BLaER1 treated with 17β-estradiol and CSF1 and Interleukin-3, amounts not matched to agents 10 nM and 100 nM (cell line): ENCODE data around the gene IFIT5.
A peak's percentile ranks its signal among the peaks of the same experiment; 100 is the strongest.
"Not testable (repeated sequence)": the region's sequence is repeated elsewhere in the genome, so short reads cannot be mapped to it uniquely, and the experiment has no call there.

Experiments
- H3K27ac ChIP-seq, 11 experiments: shearing (Covaris generic); formaldehyde crosslinking; 2 replicates each; pipeline ENCODE4 v1.8.1; 2022
- H3K27me3 ChIP-seq, 11 experiments: shearing (Covaris generic); formaldehyde crosslinking; 2 replicates each; pipeline ENCODE4 v1.8.1; 2022
- H3K36me3 ChIP-seq, 11 experiments: shearing (Covaris generic); formaldehyde crosslinking; 2 replicates each; pipeline ENCODE4 v1.8.1; 2022
- H3K4me1 ChIP-seq, 10 experiments: shearing (Covaris generic); formaldehyde crosslinking; 2 replicates each; pipeline ENCODE4 v1.8.1; 2022
- H3K4me2 ChIP-seq, 11 experiments: shearing (Covaris generic); formaldehyde crosslinking; 2 replicates each; pipeline ENCODE4 v1.8.1; 2022
- H3K4me3 ChIP-seq, 10 experiments: shearing (Covaris generic); formaldehyde crosslinking; 2 replicates each; pipeline ENCODE4 v1.8.1; 2022
- H3K9ac ChIP-seq, 11 experiments: shearing (Covaris generic); formaldehyde crosslinking; 2 replicates each; pipeline ENCODE4 v1.8.1; 2022
- H3K9me3 ChIP-seq, 11 experiments: shearing (Covaris generic); formaldehyde crosslinking; replicated peaks in 1 of 11; 2 replicates each; pipeline ENCODE4 v1.8.1; 2022
- H4K20me1 ChIP-seq, 11 experiments: shearing (Covaris generic); formaldehyde crosslinking; 2 replicates each; pipeline ENCODE4 v1.8.1; 2022
- Cebpa-rat ChIP-seq, 11 experiments: shearing (Covaris generic); IDR thresholded peaks; 2 replicates each; pipeline ENCODE4 v1.8.1; 2022

The IFIT5 gene

DNA sequence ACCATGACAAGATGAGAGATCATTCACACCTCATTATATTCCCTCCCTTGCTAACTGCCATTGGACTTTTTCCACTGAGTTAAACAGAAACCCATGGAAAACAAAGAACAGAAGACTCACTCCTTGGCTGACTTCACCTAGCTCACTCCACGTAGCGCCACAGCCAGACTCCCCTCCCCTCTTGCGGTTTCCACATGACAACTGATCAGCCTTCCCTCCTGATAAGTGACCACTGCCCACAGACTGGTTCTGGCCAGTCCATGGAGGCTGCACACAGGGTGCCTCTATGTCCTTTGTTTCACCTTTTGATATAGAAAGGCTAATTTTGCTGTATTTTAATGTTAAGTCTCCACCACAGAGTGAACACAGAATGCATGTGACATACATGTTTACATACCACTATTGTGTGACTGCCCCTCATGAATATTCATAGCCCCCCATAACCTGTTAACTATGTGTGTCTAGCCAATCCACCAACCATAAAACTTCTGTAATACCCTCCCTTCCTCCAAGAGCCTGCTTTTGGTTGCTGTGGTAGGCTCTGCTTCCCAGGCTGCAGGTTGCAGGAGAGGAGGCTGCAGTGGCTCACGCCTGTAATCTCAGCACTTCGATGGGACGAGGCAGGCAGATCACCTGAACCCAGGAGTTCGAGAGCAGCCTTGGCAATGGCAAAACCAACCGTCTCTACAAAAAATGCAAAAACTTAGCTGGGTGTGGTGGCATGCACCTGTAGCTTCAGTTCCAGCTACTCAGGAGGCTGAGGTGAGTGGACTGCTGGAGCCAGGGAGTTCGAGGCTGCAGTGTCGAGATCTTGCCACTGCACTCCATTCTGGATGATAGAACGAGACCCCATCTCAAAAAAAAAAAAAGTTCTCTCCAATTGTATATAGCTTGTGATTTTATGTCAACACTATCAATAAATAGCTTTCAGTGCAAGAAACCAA is 10.0 kb upstream of the IFIT5 start:
- TF ChIP-seq Cebpa-rat (IDR thresholded peaks at IDR 0.05) = no peak
- Histone ChIP-seq H3K4me2 (no peak overlapping the region), H3K4me1 (no peaks in the 10 kb centered on the region), H3K9ac (no peak overlapping the region), H3K9me3 (peaks cover 0 to 15% (median 8%) of the 10 kb centered on the region in 11 experiments; a peak in 7 of 22 replicates), H3K4me3 (no peak overlapping the region), H3K36me3 (peaks cover 0 to 38% (median 16%) of the 10 kb centered on the region in 11 experiments; a peak in 14 of 22 replicates), H3K27ac (no peak overlapping the region), H3K27me3 (no peaks in the 10 kb centered on the region), H4K20me1 (no peaks in the 10 kb centered on the region)

DNA sequence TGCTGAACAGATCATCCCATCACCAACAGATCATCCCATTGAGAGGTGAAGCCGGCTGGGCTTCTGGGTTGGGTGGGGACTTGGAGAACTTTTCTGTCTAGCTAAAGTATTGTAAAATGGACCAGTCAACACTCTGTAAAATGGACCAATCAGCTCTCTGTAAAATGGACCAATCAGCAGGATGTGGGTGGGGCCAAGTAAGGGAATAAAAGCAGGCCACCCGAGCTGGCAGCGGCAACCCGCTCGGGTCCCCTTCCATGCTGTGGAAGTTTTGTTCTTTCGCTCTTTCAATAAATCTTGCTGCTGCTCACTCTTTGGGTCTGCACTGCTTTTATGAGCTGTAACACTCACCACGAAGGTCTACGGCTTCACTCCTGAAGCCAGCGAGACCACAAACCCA is 8.2 kb upstream of the IFIT5 start:
- H3K27me3 ChIP-seq, H3K4me3 ChIP-seq, H3K9ac ChIP-seq, H3K27ac ChIP-seq, H4K20me1 ChIP-seq, H3K4me2 ChIP-seq: not testable (repeated sequence)
- Histone ChIP-seq H3K4me1 (peaks cover 0 to 14% (median 0%) of the 10 kb centered on the region in 10 experiments; a peak in 5 of 20 replicates), H3K36me3 (peaks cover 0 to 38% (median 16%) of the 10 kb centered on the region in 11 experiments; a peak in 14 of 22 replicates), H3K9me3 (peaks cover 0 to 15% (median 8%) of the 10 kb centered on the region in 11 experiments; a peak in 9 of 22 replicates)

DNA sequence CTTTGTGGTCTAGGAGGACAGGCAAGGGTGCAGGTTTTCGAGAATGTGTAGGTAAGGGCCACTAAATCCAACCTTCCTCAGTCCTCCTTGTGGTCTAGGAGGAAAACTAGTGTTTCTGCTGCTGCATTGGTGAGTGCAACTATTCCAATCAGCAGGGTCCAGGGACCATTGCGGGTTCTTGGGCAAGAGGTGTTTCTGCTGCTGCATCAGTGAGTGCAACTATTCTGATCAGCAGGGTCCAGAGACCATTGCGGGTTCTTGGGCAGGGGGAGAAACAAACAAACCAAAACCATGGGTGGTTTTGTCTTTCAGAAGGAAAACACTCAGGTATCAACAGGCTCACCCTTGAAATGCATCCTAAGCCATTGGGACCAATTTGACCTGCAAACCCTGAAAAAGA is 6.6 kb upstream of the IFIT5 start:
- not testable (repeated sequence) for H3K27ac ChIP-seq, H4K20me1 ChIP-seq, H3K27me3 ChIP-seq, H3K4me2 ChIP-seq, H3K9ac ChIP-seq, H3K4me3 ChIP-seq
- Histone ChIP-seq H3K4me1 (peaks cover 0 to 23% (median 2%) of the 10 kb centered on the region in 10 experiments; a peak in 11 of 20 replicates), H3K36me3 (peaks cover 0 to 30% (median 9%) of the 10 kb centered on the region in 11 experiments; a peak in 14 of 22 replicates), H3K9me3 (peaks cover 9 to 28% (median 21%) of the 10 kb centered on the region in 11 experiments)

DNA sequence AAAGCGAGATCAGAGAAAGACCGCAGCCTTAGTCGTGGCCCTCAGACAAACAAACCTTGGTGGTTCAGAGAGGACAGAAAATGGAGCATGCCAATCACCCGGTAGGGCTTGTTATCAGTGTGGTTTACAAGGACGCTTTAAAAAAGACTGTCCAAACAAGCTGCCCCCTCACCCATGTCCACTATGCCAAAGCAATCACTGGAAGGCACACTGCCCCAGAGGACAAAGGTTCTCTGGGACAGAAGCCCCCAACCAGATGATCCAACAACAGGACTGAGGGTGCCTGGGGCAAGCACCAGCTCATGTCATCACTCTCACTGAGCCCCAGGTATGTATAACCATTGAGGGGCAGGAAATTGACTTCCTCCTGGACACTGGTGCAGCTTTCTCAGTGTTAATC is 5.1 kb upstream of the IFIT5 start:
- peaks cover 9 to 35% (median 14%) of the 10 kb centered on the region in 10 experiments for H3K4me1 ChIP-seq
- not testable (repeated sequence) for H3K27ac ChIP-seq, H3K4me3 ChIP-seq, H4K20me1 ChIP-seq, H3K4me2 ChIP-seq, H3K9ac ChIP-seq, H3K27me3 ChIP-seq
- peaks cover 0 to 16% (median 0%) of the 10 kb centered on the region in 11 experiments; a peak in 9 of 22 replicates for H3K36me3 ChIP-seq
- peaks cover 9 to 28% (median 21%) of the 10 kb centered on the region in 11 experiments for H3K9me3 ChIP-seq

DNA sequence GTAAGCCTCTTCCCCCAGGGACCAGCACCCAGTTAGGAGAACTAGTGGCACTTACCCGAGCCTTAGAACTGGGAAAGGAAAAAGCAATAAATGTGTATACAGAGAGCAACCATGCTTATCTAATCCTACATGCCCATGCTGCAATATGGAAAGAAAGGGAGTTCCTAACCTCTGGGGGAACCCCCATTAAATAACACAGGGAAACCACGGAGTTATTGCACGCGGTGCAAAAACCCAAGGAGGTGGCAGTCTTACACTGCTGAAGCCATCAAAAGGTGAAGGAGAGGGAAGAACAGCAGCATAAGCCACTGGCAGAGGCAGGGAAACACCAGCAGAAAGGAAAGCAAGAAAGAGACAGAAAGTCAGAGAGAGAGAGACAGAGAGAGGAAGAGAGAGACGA is 3.8 kb upstream of the IFIT5 start:
- H3K4me1 ChIP-seq = peaks cover 11 to 37% (median 15%) of the 10 kb centered on the region in 10 experiments
- not testable (repeated sequence) for H3K27ac ChIP-seq, H4K20me1 ChIP-seq, H3K9ac ChIP-seq, H3K4me3 ChIP-seq, H3K27me3 ChIP-seq
- H3K4me2 ChIP-seq = peak overlapping the region in 2 of 11 experiments; percentile 28 to 55; a peak in 5 of 22 replicates
- H3K9me3 ChIP-seq = peaks cover 9 to 28% (median 21%) of the 10 kb centered on the region in 11 experiments
- peaks cover 0 to 14% (median 0%) of the 10 kb centered on the region in 11 experiments; a peak in 6 of 22 replicates for H3K36me3 ChIP-seq

DNA sequence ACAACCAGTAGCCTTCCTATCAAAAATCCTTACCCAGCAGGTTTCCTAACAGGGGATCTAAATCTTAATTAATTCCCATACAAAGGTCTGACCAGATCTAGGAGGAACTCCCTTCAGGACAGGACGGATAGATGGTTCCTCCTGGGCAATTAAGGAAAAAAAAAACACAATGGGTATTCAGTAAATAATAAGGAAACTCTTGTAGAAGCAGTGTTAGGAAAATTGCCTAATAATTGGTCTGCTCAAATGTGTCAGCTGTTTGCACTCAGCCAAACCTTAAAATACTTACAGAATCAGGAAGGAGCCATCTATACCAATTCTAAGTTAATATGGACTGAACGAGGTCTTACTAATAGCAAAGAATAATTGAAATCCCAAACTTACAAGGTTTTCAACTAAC is 3.2 kb upstream of the IFIT5 start:
- Histone ChIP-seq H3K9me3 (peaks cover 9 to 26% (median 20%) of the 10 kb centered on the region in 11 experiments), H3K36me3 (peaks cover 0 to 12% (median 0%) of the 10 kb centered on the region in 11 experiments; a peak in 7 of 22 replicates), H3K4me2 (peak overlapping the region in 2 of 11 experiments; percentile 28 to 55; a peak in 3 of 22 replicates), H3K4me1 (peaks cover 17 to 43% (median 21%) of the 10 kb centered on the region in 10 experiments)
- H3K27me3 ChIP-seq, H3K4me3 ChIP-seq, H4K20me1 ChIP-seq, H3K9ac ChIP-seq, H3K27ac ChIP-seq: not testable (repeated sequence)

DNA sequence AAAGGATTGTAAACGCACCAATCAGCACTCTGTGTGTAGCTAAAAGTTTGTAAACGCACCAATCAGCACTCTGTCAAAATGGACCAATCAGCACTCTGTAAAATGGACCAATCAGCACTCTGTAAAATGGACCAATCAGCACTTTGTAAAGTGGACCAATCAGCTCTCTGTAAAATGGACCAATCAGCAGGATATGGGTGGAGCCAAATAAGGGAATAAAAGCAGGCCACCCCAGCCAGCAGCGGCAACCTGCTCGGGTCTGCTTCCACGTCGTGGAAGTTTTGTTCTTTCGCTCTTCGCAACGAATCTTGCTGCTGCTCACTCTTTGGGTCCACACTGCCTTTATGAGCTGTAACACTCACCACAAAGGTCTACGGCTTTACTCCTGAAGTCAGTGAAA is 2.1 kb upstream of the IFIT5 start:
- H3K36me3 ChIP-seq, H3K27ac ChIP-seq, H3K4me3 ChIP-seq, H3K27me3 ChIP-seq, H3K9ac ChIP-seq: not testable (repeated sequence)
- peaks cover 24 to 49% (median 31%) of the 10 kb centered on the region in 10 experiments for H3K4me1 ChIP-seq
- peak overlapping the region in 2 of 11 experiments; percentile 81 to 90; a peak in 1 of 22 replicates for H3K4me2 ChIP-seq
- peaks cover 6 to 16% (median 11%) of the 10 kb centered on the region in 11 experiments for H3K9me3 ChIP-seq
- H4K20me1 ChIP-seq = peaks cover 0 to 14% (median 0%) of the 10 kb centered on the region in 11 experiments; a peak in 5 of 22 replicates

DNA sequence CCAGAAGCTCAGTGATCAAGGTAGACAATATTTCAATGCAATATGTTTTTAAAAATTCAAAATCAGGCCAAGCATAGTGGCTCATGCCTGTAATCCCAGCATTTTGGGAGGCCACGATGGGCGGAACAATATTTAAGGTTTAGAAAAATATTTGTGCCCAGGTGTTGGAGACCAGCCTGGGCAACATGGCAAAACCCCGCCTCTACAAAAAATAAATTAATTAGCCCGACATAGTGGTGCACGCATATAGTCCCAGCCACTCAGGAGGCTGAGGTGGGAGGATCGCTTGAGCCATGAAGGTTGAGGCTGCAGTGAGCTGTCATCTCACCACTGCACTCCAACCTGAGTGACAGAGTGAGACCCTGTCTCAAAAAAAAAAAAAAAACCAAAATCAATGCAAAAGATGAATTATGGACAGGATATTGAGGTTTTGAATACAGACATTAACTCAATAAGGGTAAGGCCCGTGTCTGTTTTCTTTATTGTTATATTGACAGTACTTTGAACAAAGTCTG is 913 bp upstream of the IFIT5 start:
- peaks cover 36 to 59% (median 42%) of the 10 kb centered on the region in 10 experiments for H3K4me1 ChIP-seq
- H4K20me1 ChIP-seq = peaks cover 0 to 26% (median 0%) of the 10 kb centered on the region in 11 experiments; a peak in 8 of 22 replicates
- H3K27ac ChIP-seq = peak overlapping the region in 10 of 11 experiments; percentile 84 to 98 (median 94); a peak in 18 of 22 replicates
- peak overlapping the region; percentile 67 to 93 (median 83) for H3K4me2 ChIP-seq
- H3K9ac ChIP-seq = peak overlapping the region; percentile 84 to 97 (median 93); a peak in 21 of 22 replicates
- no peak for TF ChIP-seq Cebpa-rat (IDR thresholded peaks at IDR 0.05)
- H3K4me3 ChIP-seq = peak overlapping the region; percentile 75 to 92 (median 84); a peak in 19 of 20 replicates
- H3K36me3 ChIP-seq = peaks cover 12 to 17% (median 14%) of the 10 kb centered on the region in 11 experiments; a peak in 21 of 22 replicates
- peaks cover 6 to 13% (median 11%) of the 10 kb centered on the region in 11 experiments for H3K9me3 ChIP-seq
- H3K27me3 ChIP-seq = no peaks in the 10 kb centered on the region
